HEK293 (cell line): ENCODE measurements around the gene TIMM21.

Experiments used
- CTCF ChIA-PET: fragments of 350-600 bp; formaldehyde crosslinking; extraction: SDS; loops from one replicate; lab custom pipeline; 2021; ENCODE audit warnings: antibody characterized with exemption; lab: Yijun Ruan, JAX
- POLR2A ChIA-PET: fragments of 300-600 bp; formaldehyde crosslinking; extraction: SDS; loops from one replicate; lab custom pipeline; 2020; ENCODE audit warnings: antibody characterized with exemption, inconsistent platforms; lab: Yijun Ruan, JAX
- H3K27ac ChIP-seq: fragments of 200-500 bp; sonication (Bioruptor generic); 2 replicates; pipeline ENCODE4 v1.5.1; 2014; ENCODE audit warnings: low read depth, low read length, control low read depth, inconsistent platforms; ENCODE audit errors: extremely low read depth
- H3K36me3 ChIP-seq, 2 experiments: fragments of 200-500 bp in 1 of 2; sonication (Bioruptor generic) in 1 of 2; 1 replicate in 1 of 2; 2 replicates in 1 of 2; pipeline ENCODE4 v1.5.1; 2014 to 2017; ENCODE audit warnings: inconsistent platforms in 2 of 2, low read length in 2 of 2; ENCODE audit not compliant: control insufficient read depth in 2 of 2, insufficient read depth in 1 of 2
- H3K4me1 ChIP-seq: fragments of 200-500 bp; sonication (Bioruptor generic); 2 replicates; pipeline ENCODE4 v1.5.1; 2014; ENCODE audit warnings: mild to moderate bottlenecking, low read length, inconsistent platforms; ENCODE audit not compliant: control insufficient read depth, insufficient read depth
- H3K4me3 ChIP-seq: 2 replicates; pipeline ENCODE4 v1.5.1; 2011; ENCODE audit warnings: low read depth, mild to moderate bottlenecking, control low read depth, low read length, moderate library complexity
- H3K9me3 ChIP-seq: fragments of 200-500 bp; sonication (Bioruptor generic); 2 replicates; pipeline ENCODE4 v1.5.1; 2014; ENCODE audit warnings: low read depth, low read length, inconsistent platforms; ENCODE audit not compliant: control insufficient read depth, insufficient read depth
- BCL6B ChIP-seq: fragments of 450-650 bp; formaldehyde crosslinking; IDR thresholded peaks from 2 replicates; pipeline ENCODE4 v1.5.1; 2017; ENCODE audit warnings: missing biosample characterization, missing genetic modification characterization
- GLI4 ChIP-seq: fragments of 450-650 bp; formaldehyde crosslinking; IDR thresholded peaks from 2 replicates; pipeline ENCODE4 v1.5.1; 2016; ENCODE audit warnings: missing biosample characterization, missing genetic modification characterization
- GLIS2 ChIP-seq: fragments of 450-650 bp; formaldehyde crosslinking; IDR thresholded peaks from 2 replicates; pipeline ENCODE4 v1.5.1; 2016; ENCODE audit warnings: missing biosample characterization, missing genetic modification characterization
- HIC1 ChIP-seq: fragments of 450-650 bp; formaldehyde crosslinking; IDR thresholded peaks from 2 replicates; pipeline ENCODE4 v1.5.1; 2016; ENCODE audit warnings: missing biosample characterization, missing genetic modification characterization
- HOXA7 ChIP-seq: sonication (generic); formaldehyde crosslinking; IDR thresholded peaks from 2 replicates; pipeline ENCODE4 v1.8.1; 2022; ENCODE audit warnings: missing genetic modification reagents, borderline replicate concordance
- HOXD13 ChIP-seq: sonication (generic); formaldehyde crosslinking; IDR thresholded peaks from 2 replicates; pipeline ENCODE4 v1.8.0; 2022; ENCODE audit warnings: missing genetic modification reagents, borderline replicate concordance
- SCRT1 ChIP-seq: fragments of 450-650 bp; formaldehyde crosslinking; IDR thresholded peaks from 2 replicates; pipeline ENCODE4 v1.5.1; 2016; ENCODE audit warnings: missing biosample characterization, missing genetic modification characterization, borderline replicate concordance
- ZBTB1 ChIP-seq: fragments of 450-650 bp; formaldehyde crosslinking; IDR thresholded peaks from 2 replicates; pipeline ENCODE4 v1.5.1; 2016; ENCODE audit warnings: missing biosample characterization, missing genetic modification characterization
- ZBTB44 ChIP-seq: fragments of 450-650 bp; IDR thresholded peaks from 2 replicates; pipeline ENCODE4 v1.5.1; 2018; ENCODE audit warnings: missing biosample characterization, mild to moderate bottlenecking, missing genetic modification characterization
- ZBTB48 ChIP-seq: fragments of 450-650 bp; formaldehyde crosslinking; IDR thresholded peaks from 2 replicates; pipeline ENCODE4 v1.5.1; 2016; ENCODE audit warnings: missing biosample characterization, missing genetic modification characterization
- ZBTB7A ChIP-seq: fragments of 450-650 bp; formaldehyde crosslinking; IDR thresholded peaks from 2 replicates; pipeline ENCODE4 v1.5.1; 2016; ENCODE audit warnings: low read depth, missing biosample characterization, missing genetic modification characterization
- ZNF133 ChIP-seq: fragments of 450-650 bp; formaldehyde crosslinking; IDR thresholded peaks from 2 replicates; pipeline ENCODE4 v1.5.1; 2016; ENCODE audit warnings: missing biosample characterization, missing genetic modification characterization
- ZNF23 ChIP-seq: fragments of 450-650 bp; formaldehyde crosslinking; IDR thresholded peaks from 2 replicates; pipeline ENCODE4 v1.5.1; 2016; ENCODE audit warnings: missing biosample characterization, missing genetic modification characterization, borderline replicate concordance
- ZNF26 ChIP-seq: fragments of 450-650 bp; formaldehyde crosslinking; IDR thresholded peaks from 2 replicates; pipeline ENCODE4 v1.5.1; 2016; ENCODE audit warnings: missing biosample characterization, missing genetic modification characterization
- ZNF280C ChIP-seq: fragments of 450-650 bp; formaldehyde crosslinking; IDR thresholded peaks from 2 replicates; pipeline ENCODE4 v1.5.1; 2016; ENCODE audit warnings: missing biosample characterization, missing genetic modification characterization
- ZNF341 ChIP-seq: fragments of 450-650 bp; formaldehyde crosslinking; IDR thresholded peaks from 2 replicates; pipeline ENCODE4; 2016; ENCODE audit warnings: low read depth, missing biosample characterization, missing genetic modification characterization
- ZNF350 ChIP-seq: fragments of 450-650 bp; formaldehyde crosslinking; IDR thresholded peaks from 2 replicates; pipeline ENCODE4 v1.5.0; 2017; ENCODE audit warnings: missing biosample characterization, mild to moderate bottlenecking, missing genetic modification characterization
- ZNF394 ChIP-seq: fragments of 450-650 bp; formaldehyde crosslinking; IDR thresholded peaks from 2 replicates; pipeline ENCODE4 v1.5.1; 2016; ENCODE audit warnings: missing biosample characterization, missing genetic modification characterization, mild to moderate bottlenecking, moderate library complexity, borderline replicate concordance
- ZNF398 ChIP-seq: fragments of 450-650 bp; formaldehyde crosslinking; IDR thresholded peaks from 2 replicates; pipeline ENCODE4 v1.5.1; 2017; ENCODE audit warnings: missing biosample characterization, missing genetic modification characterization
- ZNF514 ChIP-seq: fragments of 450-650 bp; formaldehyde crosslinking; IDR thresholded peaks from 2 replicates; pipeline ENCODE4 v1.5.1; 2016; ENCODE audit warnings: missing biosample characterization, missing genetic modification characterization
- ZNF544 ChIP-seq: fragments of 450-650 bp; formaldehyde crosslinking; IDR thresholded peaks from 2 replicates; pipeline ENCODE4 v1.5.0; 2017; ENCODE audit warnings: missing biosample characterization, missing genetic modification characterization
- ZNF558 ChIP-seq: fragments of 450-650 bp; formaldehyde crosslinking; IDR thresholded peaks from 2 replicates; pipeline ENCODE4 v1.5.1; 2016; ENCODE audit warnings: missing biosample characterization, missing genetic modification characterization
- ZNF596 ChIP-seq: fragments of 450-650 bp; IDR thresholded peaks from 2 replicates; pipeline ENCODE4 v1.5.0; 2018; ENCODE audit warnings: missing biosample characterization, mild to moderate bottlenecking, missing genetic modification characterization, moderate library complexity
- ZNF621 ChIP-seq: fragments of 450-650 bp; formaldehyde crosslinking; IDR thresholded peaks from 2 replicates; pipeline ENCODE4 v1.5.1; 2017; ENCODE audit warnings: missing biosample characterization, missing genetic modification characterization
- ZNF677 ChIP-seq: fragments of 450-650 bp; IDR thresholded peaks from 2 replicates; pipeline ENCODE4 v1.5.0; 2018; ENCODE audit warnings: missing biosample characterization, mild to moderate bottlenecking, missing genetic modification characterization, moderate library complexity
- ZNF785 ChIP-seq: fragments of 450-650 bp; formaldehyde crosslinking; IDR thresholded peaks from 2 replicates; pipeline ENCODE4 v1.5.1; 2016; ENCODE audit warnings: missing biosample characterization, missing genetic modification characterization

Gene TIMM21

GRCh38 chr18:74113711-74114110, 34.6 kb upstream of the TIMM21 start:
- POLR2A ChIA-PET: no interaction called here
- no peak overlapping the region for H3K27ac ChIP-seq
- TF ChIP-seq ZNF133 (tag by site-specific recombination): no peak
- TF ChIP-seq BCL6B (tag by site-specific recombination): no peak
- TF ChIP-seq ZNF596 (tag by site-specific recombination): no peak
- TF ChIP-seq ZBTB48 (tag by site-specific recombination): no peak
- no peak for TF ChIP-seq ZNF280C (tag by site-specific recombination)
- TF ChIP-seq ZNF394 (tag by site-specific recombination): no peak
- no peak for TF ChIP-seq HOXA7 (CRISPR knock-in tag)
- TF ChIP-seq ZNF544 (tag by site-specific recombination): no peak
- TF ChIP-seq ZBTB44 (tag by site-specific recombination): no peak
- TF ChIP-seq SCRT1 (tag by site-specific recombination): no peak
- TF ChIP-seq ZNF398 (tag by site-specific recombination): no peak
- TF ChIP-seq HOXD13 (CRISPR knock-in tag): no peak
- no peak for TF ChIP-seq GLI4 (tag by site-specific recombination)
- no peak for TF ChIP-seq ZNF341 (tag by site-specific recombination)
- H3K4me3 ChIP-seq: no peak overlapping the region
- CTCF ChIA-PET: interaction anchor here (0.6 to 0.9 kb wide), 4 partner anchors 18 to 1351 kb away, joined by 3 to 5 read pairs (median 3); no protein-coding TSS in a partner anchor
- no peaks in the 10 kb centered on the region for H3K36me3 ChIP-seq
- H3K9me3 ChIP-seq: no peaks in the 10 kb centered on the region
- H3K4me1 ChIP-seq: no peaks in the 10 kb centered on the region

GRCh38 chr18:74114116-74114515, 34.2 kb upstream of the TIMM21 start:
- CTCF ChIA-PET: interaction anchor here (0.8 kb wide), 1 partner anchor 18 kb away, joined by 3 read pairs; no protein-coding TSS in a partner anchor
- H3K9me3 ChIP-seq: no peaks in the 10 kb centered on the region
- H3K36me3 ChIP-seq: no peaks in the 10 kb centered on the region
- no peak overlapping the region for H3K27ac ChIP-seq
- no peaks in the 10 kb centered on the region for H3K4me1 ChIP-seq
- H3K4me3 ChIP-seq: no peak overlapping the region
- POLR2A ChIA-PET: no interaction called here
- TF ChIP-seq ZNF23 (tag by site-specific recombination): no peak
- TF ChIP-seq ZNF677 (tag by site-specific recombination): no peak
- no peak for TF ChIP-seq ZNF785 (tag by site-specific recombination)
- no peak for TF ChIP-seq ZNF621 (tag by site-specific recombination)
- TF ChIP-seq ZNF558 (tag by site-specific recombination): no peak
- TF ChIP-seq GLIS2 (tag by site-specific recombination): no peak
- TF ChIP-seq HOXA7 (CRISPR knock-in tag): no peak
- no peak for TF ChIP-seq ZNF514 (tag by site-specific recombination)
- TF ChIP-seq ZNF350 (tag by site-specific recombination): no peak
- no peak for TF ChIP-seq ZBTB1 (tag by site-specific recombination)
- TF ChIP-seq ZBTB7A (tag by site-specific recombination): no peak
- no peak for TF ChIP-seq HIC1
- no peak for TF ChIP-seq ZNF26 (tag by site-specific recombination)
